ENCODE data around the gene ARHGAP10. TPM values are rescaled to one million over a fixed set of nuclear protein-coding genes. Genes with fewer than 3 reads are reported as not detected.
A peak's percentile ranks its signal among the peaks of the same experiment; 100 is the strongest.

Gene ARHGAP10
- total RNA-seq, 1 donor from 2014 or later: 28.0 TPM

GRCh38 chr4:147779451-147779850, 47.6 kb downstream of the ARHGAP10 start:
- Histone ChIP-seq H3K9me3 (ENCODE audit: insufficient read depth, low read depth, low read length) (no peaks in the 10 kb centered on the region), H3K27ac (ENCODE audit: low read depth, low read length) (no peak overlapping the region), H3K4me2 (ENCODE audit: low read length) (no peak overlapping the region), H2AFZ (ENCODE audit: low read depth, low read length) (no peak overlapping the region), H3K79me2 (ENCODE audit: insufficient read depth, low read length) (peaks cover 65% of the 10 kb centered on the region), H3K4me1 (ENCODE audit: insufficient read depth, low read length) (peaks cover 13% of the 10 kb centered on the region), H3K4me3 (ENCODE audit: insufficient read depth, low read depth, low read length) (no peak overlapping the region), H3K9ac (ENCODE audit: low read length) (no peak overlapping the region), H3K27me3 (ENCODE audit: insufficient read depth, low read length) (no peaks in the 10 kb centered on the region), H3K36me3 (ENCODE audit: insufficient read depth, low read length) (no peaks in the 10 kb centered on the region), H4K20me1 (ENCODE audit: insufficient read depth, low read length) (peaks cover 48% of the 10 kb centered on the region)
- Mint-ChIP-seq H3K4me3 (ENCODE audit: unreplicated experiment) (no peak overlapping the region), H3K9me3 (ENCODE audit: unreplicated experiment) (no peaks in the 10 kb centered on the region), H3K4me1 (ENCODE audit: low read depth, unreplicated experiment) (peaks cover 20% of the 10 kb centered on the region), H3K36me3 (ENCODE audit: low read depth, unreplicated experiment) (no peaks in the 10 kb centered on the region), H3K27ac (ENCODE audit: unreplicated experiment) (no peak overlapping the region), H3K27me3 (ENCODE audit: low read depth, unreplicated experiment) (no peaks in the 10 kb centered on the region)
- DNase-seq (ENCODE audit: low read depth): no peak
- no peak for TF ChIP-seq CTCF (IDR thresholded peaks at IDR 0.05; ENCODE audit: insufficient read depth, low read depth, low read length)
- TF ChIP-seq EZH2 (IDR thresholded peaks at IDR 0.05; ENCODE audit: insufficient read depth, low read length): no peak
- peak; percentile 45 for FAIRE-seq

- DNase-seq (ENCODE audit: low read depth) (no peak), FAIRE-seq (no peak)
- H3K9me3 ChIP-seq (ENCODE audit: insufficient read depth, low read depth, low read length): no peaks in the 10 kb centered on the region
- H3K4me3 ChIP-seq (ENCODE audit: insufficient read depth, low read depth, low read length): no peak overlapping the region
- TF ChIP-seq CTCF (IDR thresholded peaks at IDR 0.05; ENCODE audit: insufficient read depth, low read depth, low read length): no peak
- TF ChIP-seq EZH2 (IDR thresholded peaks at IDR 0.05; ENCODE audit: insufficient read depth, low read length): no peak
- H3K36me3 ChIP-seq (ENCODE audit: insufficient read depth, low read length): no peaks in the 10 kb centered on the region
- H3K27me3 Mint-ChIP-seq (ENCODE audit: low read depth, unreplicated experiment): no peaks in the 10 kb centered on the region
- H3K4me1 Mint-ChIP-seq (ENCODE audit: low read depth, unreplicated experiment): peaks cover 18% of the 10 kb centered on the region
- H4K20me1 ChIP-seq (ENCODE audit: insufficient read depth, low read length): peaks cover 48% of the 10 kb centered on the region
- H3K27ac Mint-ChIP-seq (ENCODE audit: unreplicated experiment): no peak overlapping the region
- H3K27me3 ChIP-seq (ENCODE audit: insufficient read depth, low read length): no peaks in the 10 kb centered on the region
- H3K36me3 Mint-ChIP-seq (ENCODE audit: low read depth, unreplicated experiment): no peaks in the 10 kb centered on the region
- H3K4me1 ChIP-seq (ENCODE audit: insufficient read depth, low read length): peaks cover 13% of the 10 kb centered on the region
- peaks cover 59% of the 10 kb centered on the region for H3K79me2 ChIP-seq (ENCODE audit: insufficient read depth, low read length)
- no peak overlapping the region for H3K4me3 Mint-ChIP-seq (ENCODE audit: unreplicated experiment)
- no peak overlapping the region for H3K9ac ChIP-seq (ENCODE audit: low read length)
- no peak overlapping the region for H3K4me2 ChIP-seq (ENCODE audit: low read length)
- H2AFZ ChIP-seq (ENCODE audit: low read depth, low read length): no peak overlapping the region
- H3K9me3 Mint-ChIP-seq (ENCODE audit: unreplicated experiment): no peaks in the 10 kb centered on the region
- H3K27ac ChIP-seq (ENCODE audit: low read depth, low read length): no peak overlapping the region
These were observed 48.4 kb downstream of the ARHGAP10 start for GRCh38 chr4:147780137-147780777.

- Histone ChIP-seq H3K9ac (ENCODE audit: low read length) (no peak overlapping the region), H3K27ac (ENCODE audit: low read depth, low read length) (no peak overlapping the region), H3K27me3 (ENCODE audit: insufficient read depth, low read length) (no peaks in the 10 kb centered on the region), H3K36me3 (ENCODE audit: insufficient read depth, low read length) (no peaks in the 10 kb centered on the region), H3K4me3 (ENCODE audit: insufficient read depth, low read depth, low read length) (no peak overlapping the region), H4K20me1 (ENCODE audit: insufficient read depth, low read length) (peaks cover 53% of the 10 kb centered on the region), H3K4me2 (ENCODE audit: low read length) (peak overlapping the region; percentile 14), H3K79me2 (ENCODE audit: insufficient read depth, low read length) (peaks cover 56% of the 10 kb centered on the region), H2AFZ (ENCODE audit: low read depth, low read length) (no peak overlapping the region), H3K4me1 (ENCODE audit: insufficient read depth, low read length) (peaks cover 17% of the 10 kb centered on the region), H3K9me3 (ENCODE audit: insufficient read depth, low read depth, low read length) (no peaks in the 10 kb centered on the region)
- H3K27ac Mint-ChIP-seq (ENCODE audit: unreplicated experiment): no peak overlapping the region
- TF ChIP-seq EZH2 (IDR thresholded peaks at IDR 0.05; ENCODE audit: insufficient read depth, low read length) (no peak), CTCF (IDR thresholded peaks at IDR 0.05; ENCODE audit: insufficient read depth, low read depth, low read length) (no peak)
- H3K36me3 Mint-ChIP-seq (ENCODE audit: low read depth, unreplicated experiment): no peaks in the 10 kb centered on the region
- DNase-seq (ENCODE audit: low read depth) (peak; percentile 55), FAIRE-seq (peak; percentile 76)
- peaks cover 35% of the 10 kb centered on the region for H3K4me1 Mint-ChIP-seq (ENCODE audit: low read depth, unreplicated experiment)
- no peaks in the 10 kb centered on the region for H3K9me3 Mint-ChIP-seq (ENCODE audit: unreplicated experiment)
- H3K4me3 Mint-ChIP-seq (ENCODE audit: unreplicated experiment): no peak overlapping the region
- no peaks in the 10 kb centered on the region for H3K27me3 Mint-ChIP-seq (ENCODE audit: low read depth, unreplicated experiment)
These were observed 50.3 kb downstream of the ARHGAP10 start for GRCh38 chr4:147782087-147782781.

Measured in astrocyte (in vitro differentiated cells and primary cell).